K562 (cell line): Measurements from ENCODE around the gene KRTAP9-2. TPM values are rescaled to one million over a fixed set of nuclear protein-coding genes. Genes with fewer than 3 reads are reported as not detected.

Experiments used
- ATAC-seq: fragments of 200-7000 bp; cut with Tn5 transposase; 3 replicates; pipeline ENCODE4 v1.9.1; 2020; ENCODE audit warnings: moderate library complexity
- BruUV-seq: library from RNA; stranded (reverse); fragments of 400-500 nt; replicated peaks from 2 replicates; lab custom pipeline; 2021; lab: Mats Ljungman, UMichigan
- CTCF ChIA-PET: fragments of 300-600 bp; formaldehyde crosslinking; extraction: SDS; loops from one replicate; lab custom pipeline; 2021; ENCODE audit warnings: low intra/inter-chr PET ratio; lab: Yijun Ruan, JAX
- POLR2A ChIA-PET: fragments of 300-600, 350-650 bp; sonication (Branson Sonifier 250); formaldehyde crosslinking; extraction: SDS; loops from one replicate; lab custom pipeline; 2021; ENCODE audit warnings: antibody characterized with exemption, inconsistent platforms; lab: Yijun Ruan, JAX
- DNase-seq, 4 experiments: peaks; one replicate each; pipeline versions ENCODE4 v3.0.0 to v3.0.0-alpha.2; 2011 to 2018; ENCODE audit warnings: low spot score in 3 of 4, mixed read lengths in 3 of 4; ENCODE audit errors: extremely low read depth in 1 of 4
- FAIRE-seq: peaks from 2 replicates; lab custom pipeline; 2011; peaks lifted over from hg19 to GRCh38; lab: Jason Lieb, UNC
- H2AFZ ChIP-seq: 2 replicates; pipeline ENCODE4 v1.6.0; 2011; ENCODE audit warnings: low read depth, low read length, control low read depth, inconsistent platforms
- H3K27ac ChIP-seq: fragments of 200-600 bp; 3 replicates; pipeline ENCODE4 v1.8.0; 2011; ENCODE audit warnings: low read depth, mild to moderate bottlenecking, control low read depth, inconsistent platforms, low read length, moderate library complexity, mixed read lengths; ENCODE audit errors: extremely low read depth
- H3K27me3 ChIP-seq, 2 experiments: fragments of 300-600 bp in 1 of 2; 2 replicates in 1 of 2; 3 replicates in 1 of 2; pipeline versions ENCODE4 v1.6.0 to v1.8.0; 2011; ENCODE audit warnings: inconsistent platforms in 2 of 2, low read length in 2 of 2, mild to moderate bottlenecking in 1 of 2, mixed read lengths in 1 of 2, moderate library complexity in 1 of 2; ENCODE audit not compliant: control insufficient read depth in 2 of 2, insufficient read depth in 2 of 2
- H3K36me3 ChIP-seq: fragments of 300-600 bp; 3 replicates; pipeline ENCODE4 v1.8.0; 2011; ENCODE audit warnings: mild to moderate bottlenecking, low read length, inconsistent platforms; ENCODE audit not compliant: control insufficient read depth, insufficient read depth
- H3K4me1 ChIP-seq, 2 experiments: fragments of 200-600 bp in 1 of 2; replicated peaks in 1 of 2; 2 replicates in 1 of 2; 3 replicates in 1 of 2; pipeline versions ENCODE4 v1.5.1 to v1.8.0; 2011; ENCODE audit warnings: inconsistent platforms in 2 of 2, low read length in 2 of 2, mild to moderate bottlenecking in 1 of 2, mixed read lengths in 1 of 2, moderate library complexity in 1 of 2; ENCODE audit not compliant: control insufficient read depth in 2 of 2, insufficient read depth in 2 of 2
- H3K4me2 ChIP-seq: 2 replicates; pipeline ENCODE4 v1.6.1; 2011; ENCODE audit warnings: low read length, control low read depth, inconsistent platforms, mixed read lengths; ENCODE audit not compliant: insufficient read depth
- H3K4me3 ChIP-seq: fragments of 200-600 bp; sonication (generic), shearing (Covaris generic); 2 replicates; pipeline ENCODE4 v1.5.1; 2016; ENCODE audit warnings: control low read depth, inconsistent platforms
- H3K79me2 ChIP-seq: fragments of 200-600 bp; 3 replicates; pipeline ENCODE4 v1.8.0; 2011; ENCODE audit warnings: low read length, inconsistent platforms; ENCODE audit not compliant: control insufficient read depth, insufficient read depth
- H3K9ac ChIP-seq, 2 experiments: 2 replicates each; pipeline versions ENCODE4 v1.6.0 to v1.6.1; 2011; ENCODE audit warnings: low read depth in 2 of 2, low read length in 2 of 2, control low read depth in 1 of 2, inconsistent platforms in 1 of 2, mild to moderate bottlenecking in 1 of 2, mixed read lengths in 1 of 2; ENCODE audit not compliant: insufficient read depth in 1 of 2
- H3K9me1 ChIP-seq: one replicate; pipeline ENCODE4 v1.6.0; 2011; ENCODE audit warnings: inconsistent platforms, mild to moderate bottlenecking, low read length, moderate library complexity; ENCODE audit not compliant: control insufficient read depth, insufficient read depth
- H3K9me3 ChIP-seq: replicated peaks from 2 replicates; pipeline ENCODE4 v1.5.1; 2011; ENCODE audit warnings: low read depth, low read length, inconsistent platforms; ENCODE audit not compliant: control insufficient read depth, insufficient read depth
- H4K20me1 ChIP-seq: replicated peaks from 2 replicates; pipeline ENCODE4 v1.6.1; 2011; ENCODE audit warnings: low read length, inconsistent platforms, mixed read lengths; ENCODE audit not compliant: control insufficient read depth, insufficient read depth
- CEBPG ChIP-seq, 3 experiments: fragments of 200-800 bp in 1 of 3; sonication (Bioruptor generic) in 1 of 3; sonication (generic) in 1 of 3; formaldehyde crosslinking in 1 of 3; IDR thresholded peaks in 2 of 3; conservative IDR thresholded peaks in 1 of 3; 2 replicates each; pipeline versions ENCODE4 v1.6.1 to v1.8.0; 2016 to 2022; ENCODE audit warnings: missing compliant biosample characterization in 2 of 3, missing genetic modification characterization in 2 of 3, mild to moderate bottlenecking in 1 of 3, missing genetic modification reagents in 1 of 3
- CREB5 ChIP-seq: fragments of 250-450 bp; sonication (Bioruptor Pico); IDR thresholded peaks from 2 replicates; pipeline ENCODE4 v1.5.0; 2020; ENCODE audit warnings: mild to moderate bottlenecking
- CTBP1 ChIP-seq: fragments of 450-650 bp; IDR thresholded peaks from 2 replicates; pipeline ENCODE4 v1.6.1; 2016; ENCODE audit warnings: borderline replicate concordance
- EHMT2 ChIP-seq: fragments of 450-650 bp; IDR thresholded peaks from 2 replicates; pipeline ENCODE4 v1.6.1; 2018; ENCODE audit warnings: antibody characterized with exemption
- FOXP1 ChIP-seq: sonication (generic); formaldehyde crosslinking; IDR thresholded peaks from 2 replicates; pipeline ENCODE4 v1.8.0; 2022; ENCODE audit warnings: mild to moderate bottlenecking, missing genetic modification reagents
- FOXP4 ChIP-seq: sonication (generic); formaldehyde crosslinking; IDR thresholded peaks from 2 replicates; pipeline ENCODE4 v1.8.0; 2022; ENCODE audit warnings: mild to moderate bottlenecking, missing genetic modification reagents, borderline replicate concordance
- HDAC1 ChIP-seq, 2 experiments: fragments of 450-650 bp; IDR thresholded peaks; 2 replicates each; pipeline ENCODE4 v1.6.1; 2016 to 2017; ENCODE audit warnings: inconsistent platforms in 1 of 2, mild to moderate bottlenecking in 1 of 2, moderate library complexity in 1 of 2
- HOMEZ ChIP-seq: fragments of 250-450 bp; sonication (Bioruptor Pico); IDR thresholded peaks from 2 replicates; pipeline ENCODE4 v1.4.0; 2020; ENCODE audit warnings: mild to moderate bottlenecking, moderate library complexity
- MLLT1 ChIP-seq, 2 experiments: fragments of 450-650 bp; IDR thresholded peaks; 2 replicates each; pipeline ENCODE4 v1.6.1; 2016
- RBM17 ChIP-seq: fragments of 200-400 bp; formaldehyde crosslinking; IDR thresholded peaks from 2 replicates; pipeline ENCODE4 v1.6.1; 2017; ENCODE audit warnings: low read depth, mild to moderate bottlenecking, low read length, borderline replicate concordance
- STAT5B ChIP-seq: fragments of 250-450 bp; sonication (Bioruptor Pico); IDR thresholded peaks from 2 replicates; pipeline ENCODE4 v1.8.0; 2021; ENCODE audit warnings: mild to moderate bottlenecking, inconsistent platforms
- TAF15 ChIP-seq: fragments of 200-400 bp; formaldehyde crosslinking; IDR thresholded peaks from 2 replicates; pipeline ENCODE4 v1.6.1; 2017; ENCODE audit warnings: mild to moderate bottlenecking, low read depth, low read length, moderate library complexity
- THRAP3 ChIP-seq: fragments of 450-650 bp; IDR thresholded peaks from 2 replicates; pipeline ENCODE4 v1.6.1; 2016; ENCODE audit warnings: mild to moderate bottlenecking, inconsistent platforms, borderline replicate concordance
- XRCC3 ChIP-seq: fragments of 450-650 bp; IDR thresholded peaks from 2 replicates; pipeline ENCODE4 v1.6.1; 2017; ENCODE audit warnings: mild to moderate bottlenecking, moderate library complexity
- YBX1 ChIP-seq: fragments of 450-650 bp; IDR thresholded peaks from 2 replicates; pipeline ENCODE4 v1.7.1; 2016; ENCODE audit warnings: mild to moderate bottlenecking
- ZBTB7A ChIP-seq: IDR thresholded peaks from 2 replicates; pipeline ENCODE4 v1.6.1; 2011; ENCODE audit warnings: low read depth, mild to moderate bottlenecking, low read length, moderate library complexity, borderline replicate concordance; ENCODE audit not compliant: control insufficient read depth
- WGBS: fragments of 100-300 bp; shearing (Covaris generic); methylation state at CpG from one replicate; pipeline ENCODE4 v1.1.6; 2016; ENCODE audit warnings: low coverage, mixed read lengths; ENCODE audit not compliant: insufficient coverage; ENCODE audit errors: missing lambda C conversion rate; 5-methylcytosine and 5-hydroxymethylcytosine counted together
- in situ Hi-C: fragments of 300-500 bp; cut with MboI; formaldehyde crosslinking; loops from 4 replicates; pipeline ENCODE4 v1.15.0; 2018; ENCODE audit warnings: inconsistent platforms, mixed read lengths
- intact Hi-C: fragments of 100-400 bp; cut with micrococcal nuclease; formaldehyde crosslinking; loops from 2 replicates; pipeline ENCODE4 v1.14.2; 2022
- polyA plus RNA-seq, 8 experiments: library from polyadenylated mRNA; depleted of rRNA in 4 of 8; stranded (reverse) in 5 of 8; unstranded in 3 of 8; fragments of >200 nt; fragmentation: Nextera tagmentation in 2 of 8; fragmentation: Illumina TruSeq in 1 of 8; extraction: Ambion mirVana in 2 of 8; extraction: Trizol in 1 of 8; gene quantifications; 2 replicates each; pipeline versions ENCODE4 v1.2.1 to v1.2.3, GENCODE V29; 2011 to 2014; ENCODE audit warnings: inconsistent platforms in 1 of 8, missing spikeins in 1 of 8
- total RNA-seq, 7 experiments: library from RNA; depleted of rRNA in 6 of 7; stranded (reverse); fragments of >200 nt in 6 of 7; fragmentation: Illumina TruSeq in 2 of 7; extraction: Trizol in 2 of 7; gene quantifications; 2 replicates each; pipeline versions ENCODE4 v1.2.1 to v1.2.3, GENCODE V29; 2011 to 2021; ENCODE audit warnings: low replicate concordance in 1 of 7

KRTAP9-2 gene
- total and polyA plus RNA-seq, 9 of the 15 experiments (the other 6 are each of a cell fraction or from before 2014, with no cell fraction given) = not detected

- FAIRE-seq (no peak), DNase-seq (no peak), ATAC-seq (no peak)
- Histone ChIP-seq H2AFZ (no peak overlapping the region), H3K9me1 (no peaks in the 10 kb centered on the region), H3K9me3 (no peaks in the 10 kb centered on the region), H3K4me3 (no peak overlapping the region), H3K27ac (no peak overlapping the region), H3K79me2 (no peaks in the 10 kb centered on the region), H3K4me2 (no peak overlapping the region), H3K9ac (no peak overlapping the region), H4K20me1 (no peaks in the 10 kb centered on the region), H3K36me3 (no peaks in the 10 kb centered on the region), H3K4me1 (no peaks in the 10 kb centered on the region), H3K27me3 (no peaks in the 10 kb centered on the region)
- CTCF ChIA-PET = no interaction called here
- intact Hi-C loops (no loop called here), in situ Hi-C loops (no loop called here)
- 0% methylated on average over 6 of the region's 6 CpGs for whole genome bisulfite sequencing
- no TSS peak for BruUV-seq
- POLR2A ChIA-PET = no interaction called here
- no peak for TF ChIP-seq TAF15
- no peak for TF ChIP-seq MLLT1 (IDR thresholded peaks at IDR 0.05)
- no peak for TF ChIP-seq CREB5
- no peak for TF ChIP-seq HDAC1 (IDR thresholded peaks at IDR 0.05)
- no peak for TF ChIP-seq CTBP1
- TF ChIP-seq FOXP1 (CRISPR knock-in tag) = no peak
- TF ChIP-seq HOMEZ (CRISPR knock-in tag) = no peak
- TF ChIP-seq STAT5B = no peak
- no peak for TF ChIP-seq EHMT2
- TF ChIP-seq YBX1 = no peak
- TF ChIP-seq RBM17 = no peak
- no peak for TF ChIP-seq THRAP3
- TF ChIP-seq FOXP4 (CRISPR knock-in tag) = no peak
- TF ChIP-seq XRCC3 = no peak
- TF ChIP-seq ZBTB7A = no peak
- no peak for TF ChIP-seq CEBPG (CRISPR knock-in tag; IDR thresholded peaks at IDR 0.05)
- no peak for TF ChIP-seq CEBPG (tag; conservative IDR thresholded peaks at IDR 0.05 in 1 of 2, IDR thresholded peaks at IDR 0.05 in 1 of 2)
Observed at GRCh38 chr17:41231731-41232130, 5.3 kb downstream of the KRTAP9-2 start.
